OCI-LY3 (cell line): Measurements from ENCODE around the gene NR3C2.

ENCODE experiments used
- CTCF ChIP-seq: fragments of 200-600, 300-600 bp; sonication (generic); IDR thresholded peaks from 2 replicates; pipeline ENCODE4 v1.5.1; 2014; ENCODE audit warnings: antibody characterized with exemption, low read length, low read depth
- EZH2phosphoT487 ChIP-seq: fragments of 200-600 bp; shearing (Covaris generic); IDR thresholded peaks from 2 replicates; pipeline ENCODE4 v1.6.1; 2018; ENCODE audit warnings: antibody characterized with exemption, mixed run types, low read depth

GRCh38 chr4:148091896-148092295 lies 350.3 kb downstream of the NR3C2 start:
- no peak for TF ChIP-seq CTCF
- TF ChIP-seq EZH2phosphoT487 = no peak
